Stimulated activated CD4-positive, alpha-beta T cell treated with anti-CD3 and anti-CD28 coated beads, Interleukin-4, amount 100 ng/mL, for 24 hours (primary cell): ENCODE measurements around the gene EEF2KMT.

Experiments
- DNase-seq: peaks from one replicate; pipeline ENCODE4 v3.0.0-alpha.2; 2020

EEF2KMT gene

DNA sequence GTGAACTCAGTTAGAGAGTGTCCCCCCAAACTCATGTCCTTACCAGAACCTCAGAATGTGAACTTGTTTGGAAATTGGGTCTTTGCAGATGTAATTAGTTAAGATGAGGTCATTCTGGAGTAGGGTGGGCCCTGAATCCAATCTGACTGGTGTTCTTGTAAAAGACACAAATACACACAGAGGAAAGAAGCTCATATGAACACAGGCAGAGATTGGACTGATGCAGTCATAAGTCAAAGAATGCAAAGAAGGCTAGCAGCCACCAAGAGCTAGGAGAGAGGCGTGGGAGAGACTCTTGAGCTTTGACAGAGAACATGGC, 61.7 kb downstream of the EEF2KMT start:
- DNase-seq: no peak
